ENCODE measurements around the gene WWOX.

- TF ChIP-seq POLR2A (IDR thresholded peaks at IDR 0.05; ENCODE audit: low read length) (no peak), GATA1 (IDR thresholded peaks at IDR 0.05; ENCODE audit: low read depth, low read length) (no peak)
Observed at GRCh38 chr16:78942625-78943245, 843.3 kb downstream of the WWOX start.
